Measurements from ENCODE around the gene TEAD1. TPM values are rescaled to one million over a fixed set of nuclear protein-coding genes. Genes with fewer than 3 reads are reported as not detected.

Gene TEAD1
- polyA plus RNA-seq, 1 donor from 2014 or later: 12.2 TPM

DNA sequence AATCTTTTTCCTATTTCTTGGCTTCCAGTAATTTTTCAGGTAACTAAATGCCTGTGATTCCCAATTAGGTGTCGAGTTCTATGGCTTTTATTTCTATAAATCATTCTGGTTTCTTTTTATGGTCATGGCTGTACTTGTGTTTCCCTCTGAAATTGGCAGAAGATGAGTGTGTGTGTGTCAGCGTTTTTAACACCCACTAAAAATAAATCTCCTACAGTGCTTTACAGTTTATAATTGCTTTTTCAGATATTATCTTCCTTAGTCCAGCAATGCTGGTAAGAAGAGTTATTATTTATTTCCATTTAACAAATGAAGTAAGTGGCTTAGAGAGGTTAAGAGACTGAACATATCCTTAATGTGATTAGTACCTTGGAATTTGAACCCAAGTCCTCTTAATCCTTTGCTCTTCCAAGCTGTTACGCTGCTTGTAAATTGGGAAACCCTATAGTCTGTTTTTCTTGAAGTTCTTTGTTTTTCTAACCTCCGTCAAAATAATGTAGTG, 125.2 kb downstream of the TEAD1 start:
- peaks cover 8% of the 10 kb centered on the region for H3K79me2 ChIP-seq (replicated peaks; ENCODE audit: insufficient read depth, low read length)
- no peak overlapping the region for H3K4me2 ChIP-seq (ENCODE audit: low read length)
- H3F3A ChIP-seq (ENCODE audit: insufficient read depth, low read length, poor library complexity, severe bottlenecking): peaks cover 4% of the 10 kb centered on the region
- no peaks in the 10 kb centered on the region for H3K9me2 ChIP-seq (ENCODE audit: insufficient read depth, low read length)
- H3K9ac ChIP-seq (ENCODE audit: low read length): no peak overlapping the region
- H4K20me1 ChIP-seq (ENCODE audit: insufficient read depth): no peaks in the 10 kb centered on the region
- H3K27ac ChIP-seq (ENCODE audit: low read length): no peak overlapping the region
- H3K9me3 ChIP-seq (ENCODE audit: low read length): no peaks in the 10 kb centered on the region
- H2AFZ ChIP-seq (ENCODE audit: low read depth, low read length): no peak overlapping the region
- TF ChIP-seq EP300 (conservative IDR thresholded peaks at IDR 0.05; ENCODE audit: poor library complexity, severe bottlenecking) (no peak), TAF1 (IDR thresholded peaks at IDR 0.05; ENCODE audit: low read depth) (no peak), MXI1 (conservative IDR thresholded peaks at IDR 0.05; ENCODE audit: poor library complexity, severe bottlenecking) (no peak), EZH2 (IDR thresholded peaks at IDR 0.05; ENCODE audit: borderline replicate concordance, insufficient read depth, low read length, poor library complexity, severe bottlenecking) (no peak), POLR2AphosphoS5 (IDR thresholded peaks at IDR 0.05) (no peak), SMC3 (conservative IDR thresholded peaks at IDR 0.05; ENCODE audit: poor library complexity) (no peak), RAD21 (conservative IDR thresholded peaks at IDR 0.05) (no peak)
- TF ChIP-seq, protein P1, sequence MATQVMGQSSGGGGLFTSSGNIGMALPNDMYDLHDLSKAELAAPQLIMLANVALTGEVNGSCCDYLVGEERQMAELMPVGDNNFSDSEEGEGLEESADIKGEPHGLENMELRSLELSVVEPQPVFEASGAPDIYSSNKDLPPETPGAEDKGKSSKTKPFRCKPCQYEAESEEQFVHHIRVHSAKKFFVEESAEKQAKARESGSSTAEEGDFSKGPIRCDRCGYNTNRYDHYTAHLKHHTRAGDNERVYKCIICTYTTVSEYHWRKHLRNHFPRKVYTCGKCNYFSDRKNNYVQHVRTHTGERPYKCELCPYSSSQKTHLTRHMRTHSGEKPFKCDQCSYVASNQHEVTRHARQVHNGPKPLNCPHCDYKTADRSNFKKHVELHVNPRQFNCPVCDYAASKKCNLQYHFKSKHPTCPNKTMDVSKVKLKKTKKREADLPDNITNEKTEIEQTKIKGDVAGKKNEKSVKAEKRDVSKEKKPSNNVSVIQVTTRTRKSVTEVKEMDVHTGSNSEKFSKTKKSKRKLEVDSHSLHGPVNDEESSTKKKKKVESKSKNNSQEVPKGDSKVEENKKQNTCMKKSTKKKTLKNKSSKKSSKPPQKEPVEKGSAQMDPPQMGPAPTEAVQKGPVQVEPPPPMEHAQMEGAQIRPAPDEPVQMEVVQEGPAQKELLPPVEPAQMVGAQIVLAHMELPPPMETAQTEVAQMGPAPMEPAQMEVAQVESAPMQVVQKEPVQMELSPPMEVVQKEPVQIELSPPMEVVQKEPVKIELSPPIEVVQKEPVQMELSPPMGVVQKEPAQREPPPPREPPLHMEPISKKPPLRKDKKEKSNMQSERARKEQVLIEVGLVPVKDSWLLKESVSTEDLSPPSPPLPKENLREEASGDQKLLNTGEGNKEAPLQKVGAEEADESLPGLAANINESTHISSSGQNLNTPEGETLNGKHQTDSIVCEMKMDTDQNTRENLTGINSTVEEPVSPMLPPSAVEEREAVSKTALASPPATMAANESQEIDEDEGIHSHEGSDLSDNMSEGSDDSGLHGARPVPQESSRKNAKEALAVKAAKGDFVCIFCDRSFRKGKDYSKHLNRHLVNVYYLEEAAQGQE (IDR thresholded peaks at IDR 0.05; ENCODE audit: borderline replicate concordance): no peak
- TF ChIP-seq, protein P2, sequence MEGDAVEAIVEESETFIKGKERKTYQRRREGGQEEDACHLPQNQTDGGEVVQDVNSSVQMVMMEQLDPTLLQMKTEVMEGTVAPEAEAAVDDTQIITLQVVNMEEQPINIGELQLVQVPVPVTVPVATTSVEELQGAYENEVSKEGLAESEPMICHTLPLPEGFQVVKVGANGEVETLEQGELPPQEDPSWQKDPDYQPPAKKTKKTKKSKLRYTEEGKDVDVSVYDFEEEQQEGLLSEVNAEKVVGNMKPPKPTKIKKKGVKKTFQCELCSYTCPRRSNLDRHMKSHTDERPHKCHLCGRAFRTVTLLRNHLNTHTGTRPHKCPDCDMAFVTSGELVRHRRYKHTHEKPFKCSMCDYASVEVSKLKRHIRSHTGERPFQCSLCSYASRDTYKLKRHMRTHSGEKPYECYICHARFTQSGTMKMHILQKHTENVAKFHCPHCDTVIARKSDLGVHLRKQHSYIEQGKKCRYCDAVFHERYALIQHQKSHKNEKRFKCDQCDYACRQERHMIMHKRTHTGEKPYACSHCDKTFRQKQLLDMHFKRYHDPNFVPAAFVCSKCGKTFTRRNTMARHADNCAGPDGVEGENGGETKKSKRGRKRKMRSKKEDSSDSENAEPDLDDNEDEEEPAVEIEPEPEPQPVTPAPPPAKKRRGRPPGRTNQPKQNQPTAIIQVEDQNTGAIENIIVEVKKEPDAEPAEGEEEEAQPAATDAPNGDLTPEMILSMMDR (IDR thresholded peaks at IDR 0.05; ENCODE audit: poor library complexity, severe bottlenecking): no peak
- no peaks in the 10 kb centered on the region for H3K36me3 ChIP-seq (ENCODE audit: insufficient read depth, low read length)
- no peaks in the 10 kb centered on the region for H3K27me3 ChIP-seq (ENCODE audit: insufficient read depth, low read depth, low read length)
- no peak overlapping the region for H3K4me3 ChIP-seq (ENCODE audit: low read length)

DNA sequence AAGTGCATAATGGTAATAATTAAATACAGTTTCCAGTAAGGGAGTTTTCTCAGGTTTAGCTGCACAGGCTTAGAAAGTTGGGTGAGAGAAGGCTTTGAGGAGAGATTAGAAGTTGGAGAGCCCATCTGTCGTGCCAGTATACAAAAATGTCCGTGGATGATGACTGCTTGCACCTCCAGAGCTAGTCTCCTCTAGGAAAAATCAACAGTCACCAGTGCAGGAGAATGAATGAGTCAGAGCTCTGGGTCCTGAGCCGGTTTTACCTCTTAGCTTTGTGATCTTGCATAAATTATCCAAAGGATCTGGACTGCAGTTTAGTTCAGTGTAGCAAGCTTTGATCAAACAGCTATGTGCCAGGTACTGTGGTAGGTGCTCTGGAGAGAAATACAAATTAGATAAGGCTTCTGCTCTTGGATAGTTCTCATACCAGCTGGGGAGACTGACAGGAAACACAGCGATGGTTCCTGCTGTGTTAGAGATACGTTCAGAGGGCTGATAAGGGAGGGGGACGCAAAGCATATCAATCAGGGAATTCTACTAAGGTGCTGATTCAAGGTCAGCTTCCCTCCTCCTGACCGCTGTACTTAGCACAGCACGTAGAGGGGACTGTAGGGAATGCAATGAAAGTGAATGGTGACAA, 125.9 kb downstream of the TEAD1 start:
- Histone ChIP-seq H3K4me2 (ENCODE audit: low read length) (no peak overlapping the region), H3K27me3 (ENCODE audit: insufficient read depth, low read depth, low read length) (no peaks in the 10 kb centered on the region), H3K9me2 (ENCODE audit: insufficient read depth, low read length) (no peaks in the 10 kb centered on the region), H3K79me2 (replicated peaks; ENCODE audit: insufficient read depth, low read length) (peaks cover 16% of the 10 kb centered on the region), H3K4me3 (ENCODE audit: low read length) (peak overlapping the region; percentile 43), H3K27ac (ENCODE audit: low read length) (peak overlapping the region; percentile 17), H2AFZ (ENCODE audit: low read depth, low read length) (no peak overlapping the region), H3K9me3 (ENCODE audit: low read length) (no peaks in the 10 kb centered on the region), H4K20me1 (ENCODE audit: insufficient read depth) (no peaks in the 10 kb centered on the region), H3F3A (ENCODE audit: insufficient read depth, low read length, poor library complexity, severe bottlenecking) (peaks cover 4% of the 10 kb centered on the region), H3K9ac (ENCODE audit: low read length) (peak overlapping the region; percentile 6), H3K36me3 (ENCODE audit: insufficient read depth, low read length) (no peaks in the 10 kb centered on the region)
- no peak for TF ChIP-seq SMC3 (conservative IDR thresholded peaks at IDR 0.05; ENCODE audit: poor library complexity)
- no peak for TF ChIP-seq MXI1 (conservative IDR thresholded peaks at IDR 0.05; ENCODE audit: poor library complexity, severe bottlenecking)
- TF ChIP-seq POLR2AphosphoS5 (IDR thresholded peaks at IDR 0.05): no peak
- no peak for TF ChIP-seq EZH2 (IDR thresholded peaks at IDR 0.05; ENCODE audit: borderline replicate concordance, insufficient read depth, low read length, poor library complexity, severe bottlenecking)
- TF ChIP-seq RAD21 (conservative IDR thresholded peaks at IDR 0.05): no peak
- TF ChIP-seq, protein P1 (IDR thresholded peaks at IDR 0.05; ENCODE audit: borderline replicate concordance): no peak
- no peak for TF ChIP-seq EP300 (conservative IDR thresholded peaks at IDR 0.05; ENCODE audit: poor library complexity, severe bottlenecking)
- TF ChIP-seq, protein P2 (IDR thresholded peaks at IDR 0.05; ENCODE audit: poor library complexity, severe bottlenecking): no peak
- TF ChIP-seq TAF1 (IDR thresholded peaks at IDR 0.05; ENCODE audit: low read depth): no peak

All from neural cell (in vitro differentiated cells).